NCI-H82 (cell line): ENCODE data around the gene PROK1.
"Not testable (repeated sequence)": the region's sequence is repeated elsewhere in the genome, so short reads cannot be mapped to it uniquely, and the experiment has no call there.

Experiments used
- DNase-seq: peaks from one replicate; lab custom pipeline; 2025; lab: John Stamatoyannopoulos, UW

Gene PROK1, protein sequence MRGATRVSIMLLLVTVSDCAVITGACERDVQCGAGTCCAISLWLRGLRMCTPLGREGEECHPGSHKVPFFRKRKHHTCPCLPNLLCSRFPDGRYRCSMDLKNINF

DNA sequence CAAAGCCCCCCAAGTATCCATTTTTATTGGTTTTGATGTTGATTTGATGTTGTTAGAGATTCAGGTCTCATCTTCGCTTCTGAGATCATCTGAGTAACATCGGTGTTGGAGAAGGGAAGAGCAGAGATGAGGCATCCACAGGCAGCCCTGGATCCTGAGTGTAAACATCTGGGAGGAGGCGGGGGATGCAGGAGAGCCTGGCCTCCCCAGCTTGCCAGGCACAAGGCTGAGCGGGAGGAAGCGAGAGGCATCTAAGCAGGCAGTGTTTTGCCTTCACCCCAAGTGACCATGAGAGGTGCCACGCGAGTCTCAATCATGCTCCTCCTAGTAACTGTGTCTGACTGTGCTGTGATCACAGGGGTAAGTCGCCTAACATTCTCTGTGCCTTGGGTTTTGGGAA is at the start of gene PROK1:
Gene PROK1, plus strand, starts transcription at position 221 of the 400 bp plus-strand sequence. Its CDS starts 68 bp downstream, at position 289.
- peak; percentile 30 for DNase-seq

DNA sequence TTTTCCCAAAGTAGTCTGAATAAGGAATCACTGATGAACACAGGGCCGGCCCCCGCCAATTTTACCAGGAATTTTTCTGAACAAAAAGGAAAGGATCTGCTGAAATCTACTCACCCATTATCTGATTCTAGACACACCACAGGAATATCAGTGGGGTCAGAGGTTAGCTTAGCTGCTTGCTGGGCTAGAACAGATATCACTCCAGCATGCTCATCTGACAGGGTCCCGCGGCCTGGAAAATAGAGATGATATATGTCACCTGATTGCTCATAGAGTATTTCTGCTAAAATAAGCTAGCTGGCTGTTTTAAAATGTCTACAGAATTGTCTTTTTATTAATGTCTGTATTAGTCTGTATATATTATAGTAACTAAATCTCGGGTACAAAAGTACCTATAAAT is 47.1 kb upstream of the PROK1 start:
- no peak for DNase-seq

DNA sequence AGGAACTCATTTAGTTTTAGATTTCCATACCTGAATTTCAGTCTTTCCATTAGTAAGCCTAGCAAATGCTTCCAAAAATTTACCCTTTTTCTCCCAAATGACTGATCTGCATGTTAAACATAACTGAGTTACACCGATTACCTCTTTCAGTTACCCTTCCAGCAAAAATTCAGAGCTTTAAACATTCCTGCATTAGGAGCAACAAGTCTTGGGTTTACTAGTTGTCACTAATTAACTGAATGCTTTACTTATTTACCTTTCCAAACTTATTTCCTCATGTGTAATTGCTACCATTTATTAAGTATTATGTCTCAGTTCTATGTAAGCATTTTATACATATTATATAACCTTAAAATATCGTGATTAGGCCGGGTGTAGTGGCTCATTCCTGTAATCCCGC is 46.5 kb upstream of the PROK1 start:
- DNase-seq = no peak

DNA sequence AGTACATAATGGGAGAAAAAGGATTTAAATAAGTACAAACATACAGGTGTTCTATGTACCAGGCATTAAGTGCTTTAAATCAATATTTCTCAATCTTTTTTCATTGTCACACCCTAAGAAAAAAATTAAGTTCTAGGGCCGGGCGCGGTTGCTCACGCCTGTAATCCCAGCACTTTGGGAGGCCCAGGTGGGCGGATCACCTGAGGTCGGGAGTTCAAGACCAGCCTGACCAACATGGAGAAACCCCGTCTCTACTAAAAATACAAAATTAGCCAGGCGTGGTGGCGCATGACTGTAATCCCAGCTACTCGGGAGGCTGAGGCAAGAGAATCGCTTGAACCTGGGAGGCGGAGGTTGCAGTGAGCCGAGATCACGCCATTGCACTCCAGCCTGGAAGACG is 44.5 kb upstream of the PROK1 start:
- not testable (repeated sequence) for DNase-seq

DNA sequence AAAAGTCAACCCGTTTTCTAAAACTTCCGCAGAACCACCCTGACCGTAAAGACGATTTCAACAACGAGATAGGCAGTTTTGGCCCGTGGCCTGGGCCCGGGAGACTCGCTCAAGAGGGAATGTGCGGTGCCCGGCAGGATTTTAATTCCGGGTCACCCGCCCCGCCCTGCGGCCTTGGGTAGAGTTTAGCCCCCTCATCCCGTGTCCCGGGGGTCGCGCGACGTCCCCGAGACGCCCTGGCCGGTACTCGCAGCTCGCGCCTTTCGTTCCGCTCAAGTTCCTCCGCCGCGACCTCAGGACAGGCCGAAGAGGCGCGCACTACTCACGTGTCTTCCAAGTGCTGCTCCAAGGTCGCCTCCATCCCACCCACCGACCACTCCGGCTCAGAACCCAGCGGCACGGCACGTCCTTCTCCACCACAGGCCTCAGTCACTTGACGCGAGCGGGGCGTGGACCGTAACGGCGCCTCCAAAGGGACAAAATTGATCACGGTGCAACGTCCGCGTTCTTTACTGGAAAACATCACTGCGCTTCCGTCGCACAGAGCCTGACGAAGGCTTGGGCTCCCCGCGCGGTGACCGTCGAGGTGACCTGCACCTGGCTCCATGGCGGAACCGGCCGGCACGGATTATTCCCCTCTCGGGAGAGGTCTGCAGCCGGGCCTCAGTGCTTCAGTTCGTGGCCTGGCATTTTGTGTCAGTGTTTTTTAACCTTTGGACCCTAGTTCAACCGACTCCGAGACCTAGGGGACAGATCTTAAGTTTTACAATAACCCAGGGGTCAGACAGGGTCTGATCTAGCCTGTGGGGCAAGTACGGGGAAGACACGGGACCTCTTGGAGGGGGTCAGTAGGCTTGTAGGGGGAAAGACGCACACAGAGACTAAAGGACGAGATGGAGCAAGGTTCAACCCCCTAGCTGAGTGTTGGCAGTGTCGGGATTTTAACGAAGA is 43.4 kb upstream of the PROK1 start, which contains the start of gene LAMTOR5:
Gene LAMTOR5, minus strand, starts transcription at position 435 of the 951 bp plus-strand sequence. Its CDS starts 74 bp downstream, at position 361.
- peak; percentile 93 for DNase-seq

DNA sequence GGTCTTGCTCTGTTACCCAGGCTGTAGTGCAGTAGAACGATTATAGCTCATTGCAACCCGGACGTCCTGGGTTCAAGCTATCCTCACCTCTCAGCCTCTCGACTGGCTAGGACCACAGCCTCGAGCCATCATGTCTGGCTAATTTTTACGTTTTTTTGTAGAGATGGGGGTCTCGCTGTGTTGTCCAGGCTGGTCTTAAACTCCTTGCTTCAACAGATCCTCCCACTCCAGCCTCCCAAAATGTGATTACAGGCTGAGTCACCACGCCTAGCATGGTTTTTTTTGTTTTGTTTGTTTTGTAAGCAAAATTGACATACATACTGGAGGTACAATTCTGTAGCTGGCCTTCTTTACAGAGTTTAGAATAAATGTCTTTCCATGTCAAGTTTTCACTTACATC is 42.5 kb upstream of the PROK1 start:
- no peak for DNase-seq

DNA sequence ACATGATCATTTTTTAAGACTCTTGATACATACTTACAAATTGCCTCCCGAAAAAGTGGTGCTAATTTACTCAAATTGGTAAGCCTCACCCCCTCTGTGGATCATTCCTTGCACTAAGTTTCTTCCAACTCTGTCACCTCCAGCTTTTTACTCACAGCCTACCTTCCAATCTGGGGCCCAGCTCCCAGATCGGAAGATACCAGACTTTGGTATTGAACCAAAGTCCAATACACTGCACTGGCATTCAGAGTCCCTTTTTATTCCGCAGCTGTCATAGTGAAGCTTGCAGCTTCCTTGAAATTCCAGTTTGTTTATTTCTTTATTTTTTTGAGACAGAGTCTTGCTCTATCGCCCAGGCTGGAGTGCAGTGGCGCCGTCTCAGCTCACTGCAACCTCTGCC is 41.6 kb upstream of the PROK1 start:
- no peak for DNase-seq

DNA sequence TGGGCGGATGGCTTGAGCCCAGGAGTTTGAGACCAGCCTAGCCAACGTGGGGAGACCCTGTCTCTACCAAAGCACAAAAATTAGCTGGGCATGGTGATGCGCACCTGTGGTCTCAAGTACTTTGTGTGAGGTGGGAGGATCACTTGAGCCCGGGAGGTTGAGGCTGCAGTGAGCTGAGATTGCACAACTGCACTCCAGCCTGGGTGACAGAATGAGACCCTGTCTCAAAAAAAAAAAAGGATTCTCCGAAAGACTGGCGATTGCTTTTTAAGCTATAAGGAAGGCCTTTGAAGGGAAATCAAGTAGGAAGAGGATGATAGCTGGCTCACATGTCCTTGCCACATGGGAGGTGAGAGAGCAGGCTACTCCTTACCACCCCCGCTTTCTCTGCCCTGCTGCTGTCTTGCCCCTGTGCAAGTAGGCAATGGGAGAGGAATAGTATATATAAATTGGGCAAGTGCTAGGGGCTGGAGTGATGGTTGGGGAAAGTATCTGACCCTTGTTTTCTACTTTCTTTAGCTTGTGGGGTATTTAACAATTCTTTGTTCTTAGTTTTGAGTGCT is 39.7 kb upstream of the PROK1 start:
- no peak for DNase-seq

DNA sequence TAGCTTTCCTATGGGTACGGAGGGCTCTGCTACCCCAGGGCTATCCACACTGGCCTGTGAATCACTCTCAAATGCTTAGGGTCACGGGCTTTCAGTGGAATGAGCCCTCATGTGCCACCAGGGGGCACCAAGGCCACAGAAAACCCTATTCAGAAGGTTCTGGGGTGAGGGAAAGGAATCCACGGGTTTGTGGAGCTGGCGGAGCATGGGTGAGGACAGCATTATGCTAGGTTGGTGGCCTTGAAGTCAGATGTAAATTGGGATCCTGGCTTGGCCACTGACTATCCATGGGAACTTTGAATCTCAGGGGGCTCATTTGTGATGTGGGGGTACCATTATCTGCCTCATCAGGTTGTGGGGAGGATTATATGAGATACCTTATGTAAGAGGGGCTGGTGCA is 38.4 kb upstream of the PROK1 start:
- DNase-seq = peak; percentile 87

DNA sequence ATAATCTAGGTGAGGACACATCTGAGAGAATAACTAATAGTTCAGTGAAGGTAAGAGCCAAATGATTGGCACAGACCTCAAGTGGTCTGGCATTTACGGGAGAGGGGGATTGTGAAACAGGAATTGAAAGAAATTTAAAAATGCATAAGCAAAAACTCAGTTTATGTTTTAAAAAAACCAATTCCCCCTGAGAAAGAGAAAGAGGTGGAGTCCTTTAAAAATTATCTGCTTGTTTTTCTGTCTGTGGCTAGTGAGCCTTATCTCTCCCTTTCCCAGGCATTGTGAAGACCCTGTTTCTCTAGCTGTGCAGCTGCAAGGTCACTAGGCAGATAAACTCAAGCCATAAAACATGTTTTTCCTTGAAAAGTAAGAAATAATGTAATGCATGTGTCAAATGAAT is 37.9 kb upstream of the PROK1 start:
- DNase-seq = not testable (repeated sequence)

DNA sequence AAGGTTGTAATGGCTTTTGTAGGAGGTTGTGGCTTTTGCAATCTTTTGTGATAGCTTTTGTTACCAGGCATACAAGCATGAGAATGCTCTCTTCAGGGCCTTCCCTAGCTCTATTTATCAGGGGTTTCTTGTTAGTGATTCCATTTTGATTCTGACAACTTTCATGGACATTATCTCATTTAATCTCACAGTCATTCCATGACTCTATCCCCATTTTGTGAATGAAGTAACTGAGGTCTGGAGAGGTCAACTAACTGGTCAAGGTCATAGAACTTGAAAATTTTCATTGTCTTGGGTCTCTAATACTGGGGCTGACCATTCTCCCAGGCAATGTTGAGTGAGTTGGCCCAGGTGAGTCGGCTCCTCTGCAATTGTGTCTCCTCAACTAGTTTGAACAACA is 32.2 kb upstream of the PROK1 start:
- DNase-seq = no peak

DNA sequence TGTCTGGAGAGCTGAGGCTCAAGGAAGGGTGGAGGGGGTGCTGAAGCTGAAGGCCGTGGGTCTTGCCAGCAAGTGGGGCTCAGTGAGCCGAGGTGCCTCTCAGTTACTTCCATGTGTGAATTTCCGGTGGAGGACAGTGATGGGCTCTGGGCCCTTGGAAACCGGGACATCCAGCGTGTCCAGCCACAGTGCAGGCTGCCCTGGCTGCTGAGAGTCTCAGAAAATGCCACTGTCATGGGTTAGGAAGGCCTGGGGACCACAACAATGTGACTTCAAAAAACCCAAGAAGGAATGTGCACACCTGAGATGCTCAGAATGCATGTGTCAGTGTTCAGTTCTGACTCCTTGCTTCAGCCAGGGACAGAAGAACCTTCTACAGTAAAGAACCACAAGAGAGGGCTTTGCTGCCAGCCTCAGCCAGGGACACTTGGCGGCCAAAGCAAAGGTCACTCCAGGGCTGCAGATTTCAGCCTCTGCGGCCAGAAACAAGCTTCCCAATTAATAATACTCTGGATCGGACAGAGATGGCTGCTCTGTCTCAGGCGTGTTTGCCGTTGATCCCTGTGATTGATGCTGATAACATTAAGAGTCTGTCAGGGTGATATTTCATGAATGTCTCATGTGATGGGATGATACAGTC is 30.8 kb upstream of the PROK1 start:
- no peak for DNase-seq

DNA sequence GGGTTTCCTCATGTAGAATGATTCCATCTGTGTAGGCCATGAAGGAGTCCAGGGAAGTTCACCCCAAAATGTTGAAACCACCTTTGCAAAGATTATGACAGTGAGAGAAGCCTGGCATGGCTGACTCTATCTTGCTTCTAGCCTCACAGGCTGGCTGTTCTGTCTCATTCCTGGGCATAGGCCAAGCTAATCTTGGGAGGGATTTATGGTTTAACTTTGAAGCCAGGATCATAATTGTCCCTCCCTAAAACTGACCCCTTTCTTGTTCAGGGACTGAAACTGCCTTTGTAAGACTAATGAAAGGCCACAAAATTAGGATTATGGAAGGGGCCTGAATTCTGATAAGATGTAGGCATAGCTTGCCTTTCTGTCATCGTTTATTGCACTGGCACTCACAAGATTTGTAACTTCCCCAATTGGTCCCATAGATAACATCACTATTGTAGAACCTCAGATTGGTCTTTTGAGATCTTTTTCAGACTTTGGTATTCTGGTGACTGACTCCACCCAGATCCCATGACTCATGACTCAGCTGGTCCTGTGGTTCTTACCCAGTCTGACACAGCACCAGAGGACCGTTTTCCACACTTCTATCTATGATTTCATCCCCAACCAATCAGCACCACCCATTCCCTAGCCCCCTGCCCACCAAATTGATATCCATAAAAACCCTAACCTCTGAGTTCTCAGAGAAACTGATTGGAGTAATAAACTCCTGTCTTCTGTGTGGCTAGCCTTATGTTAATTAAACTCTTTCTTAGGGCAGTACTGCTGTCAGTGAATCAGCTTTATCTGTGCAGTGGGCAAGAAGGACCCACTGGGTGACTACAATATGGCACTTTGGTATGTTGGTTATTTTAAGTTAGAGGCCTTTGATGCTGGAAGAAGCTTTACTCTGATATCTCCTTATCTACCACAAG is 29.8 kb upstream of the PROK1 start:
- DNase-seq = no peak

DNA sequence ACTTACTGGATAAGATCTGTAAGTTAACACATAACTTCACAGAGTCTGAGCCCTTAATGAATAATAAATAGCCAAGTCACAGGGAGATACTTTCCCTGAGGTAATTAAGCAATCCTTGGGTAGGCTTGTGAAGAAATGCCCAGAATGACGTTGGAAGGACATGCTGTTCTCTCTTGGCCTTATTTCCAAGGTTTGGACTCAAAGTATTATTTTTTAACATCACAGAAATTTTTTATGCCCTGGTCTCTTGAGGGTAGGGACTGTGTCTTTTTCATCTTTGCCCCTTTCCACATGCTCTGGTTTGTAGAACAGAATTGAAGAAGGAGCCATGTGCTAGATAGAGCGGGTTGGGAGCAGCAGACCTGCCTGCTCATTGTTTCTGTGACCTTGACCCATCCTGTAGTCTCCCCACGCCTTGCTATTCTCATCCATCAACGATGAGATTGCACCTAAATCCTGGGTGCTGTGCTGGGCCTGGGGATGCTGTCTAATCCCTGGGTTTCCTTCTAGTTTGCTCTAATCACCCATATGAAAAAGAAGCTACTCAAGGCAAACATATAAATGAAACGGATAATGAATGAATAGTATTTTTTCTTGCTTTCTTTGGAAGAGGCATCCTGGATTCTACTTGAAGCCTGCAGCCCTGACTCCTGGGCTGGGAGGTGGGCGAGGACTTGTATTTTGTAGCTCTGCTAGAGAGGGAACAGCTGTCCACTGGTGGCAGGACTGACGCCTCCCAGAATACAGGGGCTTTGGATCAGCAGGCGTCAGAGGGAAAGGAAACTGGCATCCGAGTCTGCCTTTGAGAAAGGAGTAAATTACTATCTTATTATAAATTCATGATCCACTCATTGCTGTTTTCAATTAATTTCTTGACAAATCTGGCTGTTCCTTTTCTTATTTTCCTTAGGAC is 26.0 kb upstream of the PROK1 start:
- peak; percentile 35 for DNase-seq

DNA sequence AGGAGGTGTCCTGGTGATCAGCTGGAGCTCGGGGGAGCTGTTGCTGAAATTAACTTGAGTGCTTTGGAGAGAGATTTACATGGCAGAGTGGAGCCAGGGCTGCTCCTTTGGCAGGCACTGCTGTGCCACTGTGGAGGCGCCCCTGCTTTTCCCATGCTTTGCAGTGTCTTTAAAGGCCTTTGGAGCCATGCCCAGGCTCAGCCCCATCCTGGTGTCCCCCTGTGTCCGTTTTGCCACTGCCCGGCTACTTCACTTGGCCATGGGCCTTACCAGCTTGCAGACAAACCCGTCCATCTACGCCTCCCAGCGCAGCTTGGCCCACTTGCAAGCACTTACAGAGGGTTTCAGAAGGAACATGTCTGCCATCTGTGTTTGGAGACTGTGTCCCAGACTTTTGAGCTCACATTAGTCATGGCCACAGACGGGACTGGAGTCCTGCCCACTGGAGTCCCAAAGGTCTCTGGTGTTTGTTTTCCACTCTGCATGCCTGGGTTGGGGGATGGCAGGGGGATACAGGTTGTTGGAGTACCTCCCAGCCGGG is 25.3 kb upstream of the PROK1 start:
- DNase-seq = no peak

DNA sequence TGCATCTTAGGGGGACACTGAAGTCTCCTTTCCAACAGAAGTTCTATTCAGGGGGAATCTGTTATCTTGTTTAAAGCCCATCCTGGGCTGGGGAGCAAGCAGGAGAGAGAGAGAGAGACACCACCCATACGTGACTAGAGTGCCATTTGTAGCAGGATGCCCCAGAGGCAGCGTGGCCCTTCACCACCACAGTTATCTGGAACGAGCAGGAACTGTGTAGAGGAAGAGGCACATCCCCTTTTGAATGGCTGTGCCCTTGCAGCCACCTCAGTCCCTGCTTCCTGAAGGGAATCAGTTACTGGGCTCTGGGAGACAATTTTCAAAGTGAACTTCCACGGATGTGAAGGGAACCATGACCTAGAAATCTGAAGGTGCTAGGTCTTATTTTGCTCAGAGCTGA is 24.1 kb upstream of the PROK1 start:
- DNase-seq = no peak

DNA sequence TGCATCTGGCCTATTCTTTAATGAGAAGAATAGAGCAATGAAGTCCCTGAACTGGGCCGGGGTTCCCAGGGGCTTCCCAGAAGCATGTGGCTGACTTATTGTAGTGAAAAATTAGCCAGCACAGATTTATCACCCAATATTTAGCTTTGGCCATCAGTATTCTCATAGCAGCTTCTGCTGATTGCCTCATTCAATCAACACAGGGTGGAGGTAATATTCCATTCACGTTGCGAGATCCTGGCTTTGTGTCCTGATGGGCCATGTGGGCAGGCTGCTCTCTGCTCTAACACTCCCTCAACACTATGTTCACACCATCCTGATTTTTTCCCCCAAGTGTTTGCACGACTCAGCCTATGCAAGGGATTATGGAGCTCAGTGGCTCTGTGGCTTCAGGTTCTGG is 22.0 kb upstream of the PROK1 start:
- no peak for DNase-seq

DNA sequence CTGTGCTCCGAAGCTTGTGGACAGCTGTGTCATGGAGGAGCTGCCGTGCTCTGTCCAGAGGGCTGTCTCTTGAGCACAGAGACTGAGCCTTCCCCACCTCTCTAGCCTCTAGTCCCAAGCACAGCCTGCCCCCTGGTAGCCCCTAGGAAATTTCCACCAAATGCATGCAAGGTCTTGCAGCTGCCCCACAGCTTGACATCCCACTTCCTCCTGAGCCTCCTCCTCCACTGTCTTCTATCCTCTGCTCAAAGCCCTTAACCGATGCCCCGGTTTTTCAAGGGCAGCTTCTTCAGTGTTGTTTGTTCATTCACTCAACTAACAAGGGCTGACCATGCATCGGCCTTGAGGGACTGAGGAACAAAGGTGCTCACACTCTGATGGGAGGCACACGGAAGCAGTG is 20.6 kb upstream of the PROK1 start:
- DNase-seq = no peak

DNA sequence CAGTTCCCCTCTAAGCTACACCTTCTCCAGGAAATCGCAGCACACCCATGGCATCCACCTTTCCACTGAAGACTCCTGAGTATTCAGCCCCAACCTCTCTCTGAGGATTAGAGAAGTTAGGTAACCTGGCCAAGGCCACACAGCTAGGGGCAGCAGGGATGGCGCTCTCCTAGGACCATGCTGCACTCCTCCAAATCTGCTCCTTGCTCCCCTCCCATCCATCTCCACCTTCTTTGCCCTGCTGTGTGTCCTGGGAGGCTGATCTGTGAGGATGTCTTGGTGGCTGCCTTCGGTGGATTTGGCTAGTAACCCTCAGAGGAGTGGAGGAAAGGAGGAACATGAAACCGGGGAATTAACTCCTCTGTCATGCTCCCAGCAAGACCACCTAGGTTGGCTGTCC is 20.0 kb upstream of the PROK1 start:
- no peak for DNase-seq

DNA sequence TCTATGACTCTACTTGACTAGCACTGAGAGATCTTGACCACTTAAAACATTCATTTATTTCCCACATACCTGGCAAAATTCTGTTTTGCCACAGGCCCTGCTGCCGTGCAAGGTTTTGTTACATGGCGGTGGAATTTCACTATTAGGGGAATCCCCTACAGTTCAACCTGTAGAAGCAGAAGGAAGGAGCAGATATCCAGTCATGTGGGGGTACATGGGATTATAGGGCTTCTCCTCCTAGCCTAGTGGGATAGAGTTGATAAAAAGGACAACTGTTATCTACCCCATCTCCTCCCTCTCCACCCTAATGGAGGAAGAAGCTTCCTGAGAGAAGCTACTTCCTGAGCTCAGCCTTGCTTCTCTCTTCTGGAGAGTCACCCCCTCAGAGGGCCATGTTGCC is 17.7 kb upstream of the PROK1 start:
- no peak for DNase-seq
